Lung microvascular endothelial cell (primary cell): ENCODE results near the gene MTHFS. TPM values are rescaled to one million over a fixed set of nuclear protein-coding genes. Genes with fewer than 3 reads are reported as not detected.
"Not testable (repeated sequence)": the region's sequence is repeated elsewhere in the genome, so short reads cannot be mapped to it uniquely, and the experiment has no call there.

Source experiments
- DNase-seq, 2 donors: peaks; one replicate each; pipeline versions ENCODE4 v3.0.0 to v3.0.0-alpha.2; 2010; ENCODE audit warnings: low read depth in 2 of 2
- total RNA-seq: library from RNA; depleted of rRNA; stranded (reverse); fragments of >200 nt; gene quantifications from 2 replicates; pipeline ENCODE4 v1.2.1, GENCODE V29; 2014

Gene MTHFS
- total RNA-seq, result 13.9 and 16.1 TPM in 2 replicates

DNA sequence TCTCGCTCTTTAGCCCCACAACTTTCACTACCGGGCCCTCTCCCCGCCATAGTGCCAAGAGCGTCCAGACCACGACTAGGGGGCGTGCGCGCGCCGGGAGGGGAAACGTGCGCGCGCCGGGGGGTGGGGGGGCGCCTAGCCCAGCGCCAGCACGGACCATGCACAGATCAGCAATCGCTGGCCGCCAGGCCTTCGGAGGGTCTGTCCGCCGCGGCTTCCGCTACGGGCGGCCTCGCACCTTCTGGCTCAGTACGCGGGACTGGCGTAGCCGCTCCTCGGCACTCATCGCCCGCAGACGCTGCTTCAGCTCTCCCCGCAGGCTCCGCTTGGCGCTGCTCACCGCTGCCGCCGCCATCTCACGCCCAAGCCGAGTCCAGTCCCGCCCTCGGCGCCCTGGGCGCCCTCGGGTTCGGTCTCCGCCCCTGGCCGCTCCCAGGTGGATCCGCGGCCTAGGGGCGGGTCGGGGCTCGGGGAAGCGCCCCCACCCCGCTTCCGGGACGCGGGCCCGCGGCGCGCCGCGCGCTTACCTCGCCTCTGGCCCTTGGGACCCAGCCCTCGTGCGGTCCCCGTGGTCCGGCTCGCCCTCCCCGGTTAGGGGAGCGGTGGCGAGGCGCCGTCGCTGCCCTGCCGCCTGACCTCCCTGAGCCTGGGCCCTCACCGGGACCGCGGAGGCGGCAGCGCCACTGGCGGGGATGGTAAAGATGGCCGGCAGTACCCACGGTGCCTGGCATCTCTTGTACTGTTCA is at the start of gene MTHFS:
Gene MTHFS, minus strand, starts transcription at position 381 of the 746 bp plus-strand sequence. Its CDS starts 26 bp downstream, at position 355.
- peak; percentile 83 to 88 for DNase-seq

GRCh38 chr15:79944622-79945021 is 47.8 kb upstream of the MTHFS start:
- DNase-seq, result no peak

DNA sequence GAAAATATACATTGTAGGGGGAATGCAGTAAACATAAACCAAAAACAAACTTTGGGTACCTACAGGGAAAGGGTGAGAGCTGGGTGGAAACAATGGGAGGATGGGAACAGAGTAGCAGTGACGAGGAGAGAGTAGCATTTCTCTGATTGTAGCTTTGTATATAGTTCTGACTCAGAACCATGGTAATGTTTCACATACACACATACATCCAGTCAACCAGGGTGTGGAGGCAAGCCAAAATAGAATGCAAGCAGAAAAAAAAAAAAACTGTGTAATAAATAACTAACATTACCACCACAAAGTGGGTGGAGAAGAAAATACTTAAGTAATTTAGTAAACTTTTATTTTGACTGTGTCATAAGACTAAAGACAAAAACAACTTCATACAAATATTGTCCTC is 47.0 kb upstream of the MTHFS start:
- DNase-seq, result no peak

DNA sequence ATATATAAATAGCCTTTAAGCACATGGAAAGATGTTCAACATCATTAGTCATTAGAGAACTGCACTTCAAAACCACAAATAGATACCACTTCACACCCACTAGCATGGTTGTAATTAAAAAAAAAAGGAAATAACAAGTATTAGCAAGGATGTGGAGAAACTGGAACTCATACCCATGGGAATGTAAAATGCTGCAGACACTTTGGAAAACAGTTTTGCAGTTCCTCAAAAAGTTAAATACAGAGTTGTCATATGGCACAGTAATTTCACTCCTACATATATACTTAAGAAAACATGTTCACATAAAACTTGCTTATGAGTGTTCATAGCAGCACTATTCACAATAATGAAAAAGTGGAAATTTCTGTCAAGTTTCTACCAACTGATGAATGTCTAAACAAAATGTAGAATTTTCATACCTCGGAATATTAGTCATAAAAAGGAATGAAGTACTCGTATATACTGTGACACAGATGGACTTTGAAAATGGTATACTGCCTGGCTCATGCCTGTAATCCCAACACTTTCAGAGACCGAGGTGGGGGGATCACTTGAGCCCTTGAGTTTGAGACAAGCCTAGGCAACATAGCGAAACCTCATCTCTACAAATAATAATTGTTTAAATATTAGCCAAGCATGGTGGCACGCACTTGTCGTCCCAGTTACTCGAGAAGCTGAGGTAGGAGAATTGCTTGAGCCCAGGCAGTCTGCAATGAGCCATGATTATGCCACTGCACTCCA is 46.1 kb upstream of the MTHFS start:
- DNase-seq, result no peak

- no peak for DNase-seq
These were observed 42.6 kb upstream of the MTHFS start for GRCh38 chr15:79939399-79939798.

GRCh38 chr15:79938143-79938542 is 41.3 kb upstream of the MTHFS start:
- no peak for DNase-seq

DNA sequence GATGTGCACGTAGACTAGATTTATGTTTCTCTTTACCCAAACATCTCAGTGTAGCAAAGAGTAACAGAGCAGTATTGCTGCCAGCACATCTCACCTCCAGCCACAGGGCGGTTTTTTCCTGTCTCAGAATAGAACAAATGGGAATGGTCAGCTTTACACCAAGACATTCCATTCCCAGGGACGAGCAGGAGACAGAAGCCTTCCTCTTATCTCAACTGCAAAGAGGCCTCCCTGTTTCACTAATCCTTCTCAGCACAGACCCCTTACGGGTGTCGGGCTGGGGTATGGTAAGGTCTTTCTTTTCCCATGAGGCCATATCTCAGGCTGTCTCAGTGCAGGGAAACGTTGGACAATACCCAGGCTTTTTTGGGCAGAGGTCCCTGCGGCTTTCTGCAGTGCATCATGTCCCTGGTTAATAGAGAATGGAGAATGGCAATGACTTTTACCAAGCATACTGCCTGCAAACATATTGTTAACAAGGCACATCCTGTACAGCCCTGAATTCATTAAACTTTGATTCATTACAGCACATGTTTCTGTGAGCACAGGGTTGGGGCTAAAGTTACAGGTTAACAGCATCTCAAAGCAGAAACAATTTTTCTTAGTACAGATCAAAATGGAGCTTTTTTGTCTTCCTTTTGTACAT is 38.9 kb upstream of the MTHFS start:
- DNase-seq, result not testable (repeated sequence)

- DNase-seq, result no peak
These were observed 36.4 kb upstream of the MTHFS start for GRCh38 chr15:79933231-79933630.

DNA sequence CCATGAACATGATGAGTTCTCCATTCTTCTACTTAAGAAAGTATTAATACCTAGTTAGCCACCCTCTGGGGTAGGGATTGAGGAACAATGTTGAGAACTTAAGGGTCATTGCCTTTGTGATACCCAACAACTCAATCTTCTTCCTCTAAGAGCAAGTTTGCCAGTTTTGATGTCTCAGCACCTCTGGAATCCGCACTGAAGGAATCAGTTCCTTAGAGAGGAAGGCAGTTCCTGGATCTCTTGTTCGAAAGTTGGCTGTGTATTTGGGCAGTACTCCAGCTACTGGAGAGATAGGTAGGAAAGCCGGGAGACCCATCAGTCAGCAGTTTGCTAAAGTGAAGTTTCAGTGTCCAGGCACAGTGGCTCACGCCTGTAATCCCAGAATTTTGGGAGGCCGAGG is 35.6 kb upstream of the MTHFS start:
- no peak for DNase-seq

DNA sequence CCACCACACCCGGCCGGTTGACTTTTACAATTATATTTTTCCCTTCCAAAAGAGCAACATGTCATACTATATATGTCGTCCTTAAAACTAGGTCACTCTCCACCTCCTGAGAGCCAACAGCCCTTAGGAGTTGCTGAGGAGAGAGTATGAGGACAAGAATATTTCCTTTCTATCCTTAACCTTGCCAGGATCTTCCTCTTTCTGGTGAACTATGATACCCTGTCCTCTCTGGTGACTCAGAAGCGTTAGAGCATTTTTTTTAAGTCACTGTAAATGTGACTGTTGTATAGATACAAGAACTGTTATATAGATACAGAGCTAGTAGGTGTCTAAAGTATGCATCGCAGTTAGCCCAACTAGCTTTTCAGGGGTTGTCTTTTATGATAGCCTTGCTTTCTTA is 33.7 kb upstream of the MTHFS start:
- no peak for DNase-seq

- no peak for DNase-seq
These were observed 32.6 kb upstream of the MTHFS start for GRCh38 chr15:79929412-79929811.

DNA sequence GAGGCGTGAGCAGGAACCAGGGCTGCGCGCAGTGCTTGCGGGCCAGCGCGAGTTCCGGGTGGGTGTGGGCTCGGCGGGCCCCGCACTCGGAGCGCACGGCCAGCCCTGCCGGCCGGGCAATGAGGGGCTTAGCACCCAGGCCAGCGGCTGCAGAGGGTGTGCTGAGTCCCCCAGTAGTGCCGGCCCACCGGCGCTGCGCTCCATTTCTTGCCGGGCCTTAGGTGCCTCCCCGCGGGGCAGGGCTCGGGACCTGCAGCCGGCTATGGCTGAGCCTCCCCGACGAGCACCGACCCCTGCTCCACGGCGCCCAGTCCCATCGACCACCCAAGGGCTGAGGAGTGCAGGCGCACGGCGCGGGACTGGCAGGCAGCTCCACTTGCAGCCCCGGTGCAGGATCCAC is 29.3 kb upstream of the MTHFS start:
- DNase-seq, result not testable (repeated sequence)

GRCh38 chr15:79924379-79924778 is 27.6 kb upstream of the MTHFS start:
- no peak for DNase-seq

DNA sequence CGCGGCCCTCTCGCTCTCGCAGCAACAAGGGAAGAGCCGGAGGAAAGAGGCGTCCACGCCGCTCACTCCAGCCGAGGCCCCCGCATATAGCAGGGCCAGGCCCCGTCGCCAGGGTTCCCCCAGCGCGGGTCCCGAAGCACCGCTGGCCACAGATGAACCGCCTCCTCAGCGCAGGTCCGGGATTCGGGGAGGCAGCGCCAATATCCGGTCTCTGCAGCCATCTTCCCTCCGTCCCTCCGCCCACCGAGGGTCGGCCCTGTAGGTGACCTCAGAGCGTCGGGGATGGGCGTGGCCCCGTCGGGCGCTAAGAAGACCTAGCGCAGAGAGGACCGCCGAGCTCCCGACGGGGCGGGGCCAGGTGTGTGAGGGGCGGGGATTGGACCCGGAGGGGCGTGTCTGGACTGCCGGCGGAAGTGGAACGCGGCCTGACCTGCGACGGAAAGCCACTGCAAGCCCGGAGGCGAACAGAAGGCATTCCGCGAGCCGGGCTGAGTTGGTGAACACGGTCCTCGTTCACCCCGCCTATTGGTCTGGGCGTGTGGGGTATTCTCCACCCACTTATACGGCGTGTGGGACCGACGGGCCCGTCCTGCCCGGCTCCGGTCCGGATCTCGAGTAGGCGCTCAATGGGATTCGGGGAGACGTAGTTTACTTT is 26.8 kb upstream of the MTHFS start:
- DNase-seq, result peak; percentile 93 to 94

- peak; percentile 53 to 57 for DNase-seq
These were observed 26.3 kb upstream of the MTHFS start for GRCh38 chr15:79923079-79923514.

DNA sequence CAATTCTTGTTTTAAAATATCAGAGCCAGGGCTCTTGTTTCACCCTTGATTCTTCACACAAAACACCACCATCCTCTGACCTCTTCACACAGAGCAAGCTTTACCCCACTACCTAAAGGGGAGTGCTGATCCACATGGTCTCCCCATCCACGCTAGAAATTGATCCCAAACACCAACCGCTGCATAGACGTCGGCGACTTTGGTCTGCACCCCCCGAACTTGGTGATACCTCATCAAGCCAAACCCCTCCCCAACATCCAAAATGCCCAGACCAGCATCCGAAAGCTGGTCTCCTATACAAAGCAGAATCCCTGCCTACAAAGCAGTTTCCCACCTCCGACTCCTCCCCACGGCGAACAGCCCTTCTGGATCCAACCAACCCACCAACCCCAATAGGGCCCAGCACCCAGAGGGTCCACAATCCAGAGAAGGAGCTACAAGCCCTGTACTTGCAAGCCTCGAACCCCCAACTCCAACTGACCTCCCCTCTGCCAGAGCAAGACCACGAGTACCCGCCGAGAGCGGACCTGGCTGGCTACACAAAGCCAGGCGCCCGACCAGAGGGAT is 25.8 kb upstream of the MTHFS start:
- DNase-seq, result no peak

- DNase-seq, result no peak
These were observed 23.1 kb upstream of the MTHFS start for GRCh38 chr15:79919749-79920511.

DNA sequence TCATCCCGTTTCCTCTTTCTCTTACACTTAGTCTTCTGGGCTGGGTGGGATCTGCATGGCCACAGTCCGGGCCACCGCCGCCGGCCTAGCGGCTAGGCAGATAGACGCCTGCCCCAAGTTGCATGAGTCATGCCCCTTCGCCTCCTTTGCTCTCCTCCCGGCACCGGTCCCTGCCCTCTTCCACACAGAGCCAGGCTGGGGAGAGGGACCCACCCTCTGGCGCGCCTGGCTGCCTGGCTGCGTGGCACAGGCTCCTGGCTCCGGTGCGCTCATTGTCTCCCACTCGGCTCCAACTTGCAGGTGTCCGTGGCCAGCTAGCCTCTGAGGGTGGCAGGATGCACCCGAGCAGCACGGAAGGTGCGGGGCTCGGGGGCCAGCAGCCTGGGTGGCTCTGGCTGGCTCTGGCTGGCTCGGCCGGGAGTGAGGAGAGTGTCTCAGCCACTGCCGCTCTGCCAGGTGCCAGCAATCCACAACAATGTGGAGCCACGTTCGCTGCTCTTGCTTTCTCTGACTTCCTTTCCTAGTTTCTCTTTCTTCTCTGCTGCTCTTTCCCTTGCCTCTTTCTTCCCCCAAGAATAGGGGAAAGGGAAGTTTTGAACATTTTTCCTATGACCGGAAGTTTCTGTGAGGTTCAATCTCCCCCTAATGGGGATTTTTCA is 22.4 kb upstream of the MTHFS start:
- no peak for DNase-seq

- DNase-seq, result no peak
These were observed 21.5 kb upstream of the MTHFS start for GRCh38 chr15:79918278-79918677.

DNA sequence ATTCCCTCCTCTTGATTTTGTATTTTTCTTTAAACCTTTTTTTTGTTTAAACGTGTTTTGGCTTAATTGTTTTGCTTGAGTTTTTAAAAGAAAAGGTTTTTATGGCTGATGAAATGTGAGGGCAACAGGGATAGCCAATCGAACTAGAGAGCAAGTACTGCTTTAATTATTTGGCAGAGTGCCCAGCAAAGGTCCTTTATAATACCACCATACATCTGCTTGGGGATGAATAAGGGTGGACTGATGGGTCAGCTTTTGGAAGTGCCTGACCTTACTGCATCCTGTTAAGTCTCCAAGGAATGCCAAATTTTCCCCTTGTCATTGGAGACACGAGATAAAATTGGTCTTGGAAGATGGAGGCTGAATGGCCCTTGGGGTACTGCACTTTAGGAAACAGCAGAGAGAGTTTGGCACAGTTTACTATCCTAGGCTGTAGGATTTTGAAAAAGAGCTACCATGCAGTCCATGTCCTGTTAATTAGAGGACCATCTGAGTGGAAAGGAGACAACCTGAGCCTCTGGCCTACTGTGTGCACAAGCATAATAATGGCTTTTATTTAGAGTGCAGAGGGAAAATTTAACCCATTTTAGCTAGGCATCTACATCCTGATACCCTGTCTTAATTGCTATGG is 19.8 kb upstream of the MTHFS start:
- no peak for DNase-seq
